Right atrium auricular region (tissue), 2 donors: ENCODE data around the gene NLRC5. TPM values are rescaled to one million over a fixed set of nuclear protein-coding genes. Genes with fewer than 3 reads are reported as not detected.
A peak's percentile ranks its signal among the peaks of the same experiment; 100 is the strongest.

Experiments used
- DNase-seq: peaks from one replicate; pipeline ENCODE4 v3.0.0-alpha.2; 2019; ENCODE audit warnings: low spot score
- H3K27ac ChIP-seq, 2 donors: fragments of 200-600 bp; sonication (generic); 1 replicate in 1 of 2; 2 replicates in 1 of 2; pipeline ENCODE4 v1.5.1; 2016 to 2019
- H3K27me3 ChIP-seq, 2 donors: fragments of 200-600 bp; sonication (generic); one replicate each; pipeline versions ENCODE4 v1.5.1 to v1.6.0; 2017 to 2019
- H3K36me3 ChIP-seq: fragments of 200-600 bp; sonication (generic); one replicate; pipeline ENCODE4 v1.5.1; 2016
- H3K4me1 ChIP-seq, 2 donors: fragments of 200-600 bp; sonication (generic); one replicate each; pipeline versions ENCODE4 v1.5.1 to v1.6.0; 2017 to 2019
- H3K4me3 ChIP-seq, 2 donors: fragments of 200-600 bp; sonication (generic); 1 replicate in 1 of 2; 2 replicates in 1 of 2; pipeline ENCODE4 v1.5.1; 2017 to 2019; ENCODE audit warnings: mild to moderate bottlenecking in 1 of 2, moderate library complexity in 1 of 2
- H3K9me3 ChIP-seq, 2 donors: fragments of 200-600 bp; sonication (generic); one replicate each; pipeline ENCODE4 v1.5.1; 2019
- CTCF ChIP-seq, 2 donors: fragments of 200-600 bp; sonication (generic); IDR thresholded peaks; one replicate each; pipeline ENCODE4 v1.5.1; 2019; ENCODE audit warnings: antibody characterized with exemption in 2 of 2
- total RNA-seq, 2 donors: library from RNA; depleted of rRNA; stranded (reverse); fragments of >200 nt; gene quantifications; one replicate each; pipeline ENCODE4 v1.1.0, GENCODE V29; 2016

Gene NLRC5
- total RNA-seq, 2 donors from 2014 or later, result 8.0 to 9.7 TPM

GRCh38 chr16:56965149-56966092 is 23.9 kb upstream of the NLRC5 start:
- no peaks in the 10 kb centered on the region for H3K27me3 ChIP-seq
- DNase-seq, result no peak
- H3K4me1 ChIP-seq, result peaks cover 0 to 27% of the 10 kb centered on the region in 2 donors
- H3K4me3 ChIP-seq, result no peak overlapping the region
- H3K27ac ChIP-seq, result peak overlapping the region in 1 of 2 donors; percentile 5
- TF ChIP-seq CTCF (IDR thresholded peaks at IDR 0.05), result no peak
- H3K36me3 ChIP-seq, result no peaks in the 10 kb centered on the region
- H3K9me3 ChIP-seq, result no peaks in the 10 kb centered on the region

GRCh38 chr16:56966093-56966475 is 23.3 kb upstream of the NLRC5 start:
- DNase-seq, result no peak
- Histone ChIP-seq H3K9me3 (no peaks in the 10 kb centered on the region), H3K27ac (peak overlapping the region in 1 of 2 donors; percentile 5), H3K36me3 (no peaks in the 10 kb centered on the region), H3K4me1 (peaks cover 0 to 20% of the 10 kb centered on the region in 2 donors), H3K27me3 (no peaks in the 10 kb centered on the region), H3K4me3 (no peak overlapping the region)
- TF ChIP-seq CTCF (IDR thresholded peaks at IDR 0.05), result no peak

- Histone ChIP-seq H3K9me3 (no peaks in the 10 kb centered on the region), H3K4me1 (peaks cover 0 to 9% of the 10 kb centered on the region in 2 donors), H3K36me3 (no peaks in the 10 kb centered on the region), H3K27me3 (no peaks in the 10 kb centered on the region), H3K4me3 (no peak overlapping the region), H3K27ac (no peak overlapping the region)
- TF ChIP-seq CTCF (IDR thresholded peaks at IDR 0.05), result no peak
- no peak for DNase-seq
Measured at GRCh38 chr16:56967733-56968132, 21.6 kb upstream of the NLRC5 start.

GRCh38 chr16:56969769-56970168 is 19.6 kb upstream of the NLRC5 start:
- Histone ChIP-seq H3K9me3 (no peaks in the 10 kb centered on the region), H3K27me3 (no peaks in the 10 kb centered on the region), H3K4me1 (peaks cover 0 to 9% of the 10 kb centered on the region in 2 donors), H3K27ac (no peak overlapping the region), H3K36me3 (no peaks in the 10 kb centered on the region), H3K4me3 (no peak overlapping the region)
- DNase-seq, result no peak
- no peak for TF ChIP-seq CTCF (IDR thresholded peaks at IDR 0.05)

GRCh38 chr16:56970934-56971767 is 18.2 kb upstream of the NLRC5 start:
- TF ChIP-seq CTCF (IDR thresholded peaks at IDR 0.05), result no peak
- H3K36me3 ChIP-seq, result no peaks in the 10 kb centered on the region
- H3K4me3 ChIP-seq, result no peak overlapping the region
- no peaks in the 10 kb centered on the region for H3K27me3 ChIP-seq
- DNase-seq, result no peak
- H3K4me1 ChIP-seq, result no peaks in the 10 kb centered on the region
- H3K9me3 ChIP-seq, result no peaks in the 10 kb centered on the region
- H3K27ac ChIP-seq, result no peak overlapping the region
